ENCODE data around the gene PDE4D.

DNA sequence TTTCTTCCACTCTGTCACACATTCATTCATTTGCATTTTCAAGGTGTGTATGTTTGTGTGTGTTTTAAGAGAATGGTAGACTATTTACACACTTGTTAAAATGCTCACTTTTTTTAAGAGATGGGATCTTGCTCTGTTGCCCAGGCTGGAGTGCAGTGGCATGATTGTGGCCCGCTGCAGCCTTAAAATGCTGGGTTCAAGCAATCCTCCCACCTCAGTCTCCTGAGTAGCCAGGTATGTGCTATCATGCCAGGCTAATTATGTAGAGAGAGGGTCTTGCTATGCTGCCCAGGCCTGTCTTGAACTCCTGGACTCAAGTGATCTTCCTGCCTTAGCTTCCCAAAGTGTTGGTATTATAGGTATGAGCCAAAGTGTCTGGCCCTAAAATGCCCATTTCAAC, 173.5 kb downstream of the PDE4D start:
- TF ChIP-seq GLIS3 (CRISPR knock-in tag; IDR thresholded peaks at IDR 0.05): no peak
- no peak for TF ChIP-seq ZNF565 (CRISPR knock-in tag; conservative IDR thresholded peaks at IDR 0.05; ENCODE audit: low read depth)
- no peak for TF ChIP-seq ZFP3 (CRISPR knock-in tag; IDR thresholded peaks at IDR 0.05)
- TF ChIP-seq, protein P1, sequence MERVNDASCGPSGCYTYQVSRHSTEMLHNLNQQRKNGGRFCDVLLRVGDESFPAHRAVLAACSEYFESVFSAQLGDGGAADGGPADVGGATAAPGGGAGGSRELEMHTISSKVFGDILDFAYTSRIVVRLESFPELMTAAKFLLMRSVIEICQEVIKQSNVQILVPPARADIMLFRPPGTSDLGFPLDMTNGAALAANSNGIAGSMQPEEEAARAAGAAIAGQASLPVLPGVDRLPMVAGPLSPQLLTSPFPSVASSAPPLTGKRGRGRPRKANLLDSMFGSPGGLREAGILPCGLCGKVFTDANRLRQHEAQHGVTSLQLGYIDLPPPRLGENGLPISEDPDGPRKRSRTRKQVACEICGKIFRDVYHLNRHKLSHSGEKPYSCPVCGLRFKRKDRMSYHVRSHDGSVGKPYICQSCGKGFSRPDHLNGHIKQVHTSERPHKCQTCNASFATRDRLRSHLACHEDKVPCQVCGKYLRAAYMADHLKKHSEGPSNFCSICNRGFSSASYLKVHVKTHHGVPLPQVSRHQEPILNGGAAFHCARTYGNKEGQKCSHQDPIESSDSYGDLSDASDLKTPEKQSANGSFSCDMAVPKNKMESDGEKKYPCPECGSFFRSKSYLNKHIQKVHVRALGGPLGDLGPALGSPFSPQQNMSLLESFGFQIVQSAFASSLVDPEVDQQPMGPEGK (CRISPR knock-in tag; IDR thresholded peaks at IDR 0.05; ENCODE audit: borderline replicate concordance): no peak
- TF ChIP-seq, protein P2, sequence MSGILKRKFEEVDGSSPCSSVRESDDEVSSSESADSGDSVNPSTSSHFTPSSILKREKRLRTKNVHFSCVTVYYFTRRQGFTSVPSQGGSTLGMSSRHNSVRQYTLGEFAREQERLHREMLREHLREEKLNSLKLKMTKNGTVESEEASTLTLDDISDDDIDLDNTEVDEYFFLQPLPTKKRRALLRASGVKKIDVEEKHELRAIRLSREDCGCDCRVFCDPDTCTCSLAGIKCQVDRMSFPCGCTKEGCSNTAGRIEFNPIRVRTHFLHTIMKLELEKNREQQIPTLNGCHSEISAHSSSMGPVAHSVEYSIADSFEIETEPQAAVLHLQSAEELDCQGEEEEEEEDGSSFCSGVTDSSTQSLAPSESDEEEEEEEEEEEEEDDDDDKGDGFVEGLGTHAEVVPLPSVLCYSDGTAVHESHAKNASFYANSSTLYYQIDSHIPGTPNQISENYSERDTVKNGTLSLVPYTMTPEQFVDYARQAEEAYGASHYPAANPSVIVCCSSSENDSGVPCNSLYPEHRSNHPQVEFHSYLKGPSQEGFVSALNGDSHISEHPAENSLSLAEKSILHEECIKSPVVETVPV (CRISPR knock-in tag; IDR thresholded peaks at IDR 0.05): no peak
- TF ChIP-seq CSDC2 (CRISPR knock-in tag; IDR thresholded peaks at IDR 0.05): no peak
- TF ChIP-seq, protein P3, sequence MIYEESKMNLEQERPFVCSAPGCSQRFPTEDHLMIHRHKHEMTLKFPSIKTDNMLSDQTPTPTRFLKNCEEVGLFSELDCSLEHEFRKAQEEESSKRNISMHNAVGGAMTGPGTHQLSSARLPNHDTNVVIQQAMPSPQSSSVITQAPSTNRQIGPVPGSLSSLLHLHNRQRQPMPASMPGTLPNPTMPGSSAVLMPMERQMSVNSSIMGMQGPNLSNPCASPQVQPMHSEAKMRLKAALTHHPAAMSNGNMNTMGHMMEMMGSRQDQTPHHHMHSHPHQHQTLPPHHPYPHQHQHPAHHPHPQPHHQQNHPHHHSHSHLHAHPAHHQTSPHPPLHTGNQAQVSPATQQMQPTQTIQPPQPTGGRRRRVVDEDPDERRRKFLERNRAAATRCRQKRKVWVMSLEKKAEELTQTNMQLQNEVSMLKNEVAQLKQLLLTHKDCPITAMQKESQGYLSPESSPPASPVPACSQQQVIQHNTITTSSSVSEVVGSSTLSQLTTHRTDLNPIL (CRISPR knock-in tag; IDR thresholded peaks at IDR 0.05; ENCODE audit: low read depth): no peak
- TF ChIP-seq PPARA (CRISPR knock-in tag; IDR thresholded peaks at IDR 0.05; ENCODE audit: borderline replicate concordance): no peak

All from SK-N-SH treated with all-trans-retinoic acid at 6 μM for 48 hours (cell line).